Measurements from ENCODE around the gene NEURL2. TPM values are rescaled to one million over a fixed set of nuclear protein-coding genes. Genes with fewer than 3 reads are reported as not detected.

The NEURL2 gene
- total RNA-seq, 2 donors from 2014 or later, result 3.3 to 5.2 TPM

DNA sequence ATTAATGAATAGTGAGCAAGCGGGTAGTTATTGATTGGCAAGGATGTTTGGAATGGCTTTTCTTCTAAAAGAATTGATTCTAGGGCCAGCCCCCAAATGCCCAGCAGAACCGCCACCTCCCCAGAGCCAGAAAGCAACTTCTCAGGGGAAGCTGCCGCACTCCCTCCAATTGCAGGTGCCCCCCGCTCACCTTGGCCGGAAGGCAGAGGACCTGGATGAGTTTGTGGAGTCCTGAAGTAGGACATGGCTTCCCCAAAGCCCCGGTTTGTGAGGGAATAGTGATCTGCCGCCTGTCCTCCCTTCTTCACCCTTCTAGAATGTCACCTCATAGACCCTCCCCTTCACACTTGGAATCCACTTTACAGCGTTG is 3.7 kb downstream of the NEURL2 start, which contains the start of gene SPATA25:
Gene SPATA25 (minus strand): TSS at position 277 of the 370 bp plus-strand sequence. CDS start 32 bp downstream, at position 245.
- TF ChIP-seq POLR2A (IDR thresholded peaks at IDR 0.05), result no peak
- TF ChIP-seq, protein P1, sequence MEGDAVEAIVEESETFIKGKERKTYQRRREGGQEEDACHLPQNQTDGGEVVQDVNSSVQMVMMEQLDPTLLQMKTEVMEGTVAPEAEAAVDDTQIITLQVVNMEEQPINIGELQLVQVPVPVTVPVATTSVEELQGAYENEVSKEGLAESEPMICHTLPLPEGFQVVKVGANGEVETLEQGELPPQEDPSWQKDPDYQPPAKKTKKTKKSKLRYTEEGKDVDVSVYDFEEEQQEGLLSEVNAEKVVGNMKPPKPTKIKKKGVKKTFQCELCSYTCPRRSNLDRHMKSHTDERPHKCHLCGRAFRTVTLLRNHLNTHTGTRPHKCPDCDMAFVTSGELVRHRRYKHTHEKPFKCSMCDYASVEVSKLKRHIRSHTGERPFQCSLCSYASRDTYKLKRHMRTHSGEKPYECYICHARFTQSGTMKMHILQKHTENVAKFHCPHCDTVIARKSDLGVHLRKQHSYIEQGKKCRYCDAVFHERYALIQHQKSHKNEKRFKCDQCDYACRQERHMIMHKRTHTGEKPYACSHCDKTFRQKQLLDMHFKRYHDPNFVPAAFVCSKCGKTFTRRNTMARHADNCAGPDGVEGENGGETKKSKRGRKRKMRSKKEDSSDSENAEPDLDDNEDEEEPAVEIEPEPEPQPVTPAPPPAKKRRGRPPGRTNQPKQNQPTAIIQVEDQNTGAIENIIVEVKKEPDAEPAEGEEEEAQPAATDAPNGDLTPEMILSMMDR (IDR thresholded peaks at IDR 0.05), result no peak
- Histone ChIP-seq H3K4me1 (peaks cover 24% of the 10 kb centered on the region), H3K4me3 (no peak within 1 kb of the TSS), H3K27me3 (no peaks in the 10 kb centered on the region), H3K9me3 (no peaks in the 10 kb centered on the region), H3K27ac (no peak within 1 kb of the TSS), H3K36me3 (replicated peaks in 1 of 2; ENCODE audit: insufficient read depth in 1 of 2, low read depth in 2 of 2) (peaks cover 0 to 8% of the 10 kb centered on the region in 2 donors)
- intact Hi-C loops (cut with DNase I), result no loop called here
- DNase-seq (no peak), ATAC-seq (no peak)
- 89 to 90% methylated on average over 7 to 8 of the region's 8 CpGs for WGBS, 2 donors

DNA sequence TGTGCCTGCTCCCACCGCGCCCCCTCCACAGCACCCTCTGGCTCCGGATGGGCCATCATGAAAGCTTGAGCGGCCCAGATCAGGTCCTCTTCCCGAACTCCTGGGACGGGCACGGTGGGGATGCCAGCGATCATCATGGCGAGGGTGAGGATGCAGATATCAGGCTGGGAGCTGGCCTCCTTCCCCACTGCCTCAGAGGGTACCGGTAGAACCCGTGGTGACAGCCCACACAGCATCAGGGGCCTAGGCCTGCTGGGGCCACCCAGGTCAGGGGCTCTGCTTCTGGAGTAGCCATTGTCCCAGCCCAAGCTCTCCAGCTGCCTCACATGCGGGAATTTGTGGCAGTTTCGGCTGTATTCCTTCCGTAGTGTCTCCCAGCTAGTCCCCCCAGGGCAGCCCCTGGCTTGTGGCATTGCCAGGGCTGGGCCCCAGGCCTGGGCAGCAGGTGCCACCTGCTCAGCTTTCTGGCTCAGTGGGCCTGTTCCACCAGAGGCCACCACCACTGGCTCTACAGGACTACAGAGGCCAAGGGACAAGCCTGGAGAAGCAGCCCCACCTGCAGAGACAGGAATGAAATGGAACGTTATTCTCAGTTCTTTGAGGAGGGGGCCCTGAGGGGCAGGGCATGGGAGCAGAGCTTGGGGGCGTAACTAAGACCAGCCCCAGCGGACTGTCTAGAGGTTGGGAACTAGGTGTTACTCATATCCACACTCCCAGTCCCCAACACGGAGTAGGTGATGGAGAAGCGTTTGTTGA is 4.2 kb downstream of the NEURL2 start:
- intact Hi-C loops (cut with DNase I), result no loop called here
- no peak for ATAC-seq
- Histone ChIP-seq H3K36me3 (replicated peaks in 1 of 2; ENCODE audit: insufficient read depth in 1 of 2, low read depth in 2 of 2) (peaks cover 0 to 8% of the 10 kb centered on the region in 2 donors), H3K4me3 (no peak overlapping the region), H3K9me3 (no peaks in the 10 kb centered on the region), H3K4me1 (peaks cover 24% of the 10 kb centered on the region), H3K27ac (no peak overlapping the region), H3K27me3 (no peaks in the 10 kb centered on the region)
- DNase-seq, result no peak
- TF ChIP-seq POLR2A (IDR thresholded peaks at IDR 0.05), result no peak
- TF ChIP-seq, protein P1 (IDR thresholded peaks at IDR 0.05), result no peak
- 83 to 92% methylated on average over 15 to 19 of the region's 19 CpGs for WGBS, 2 donors

DNA sequence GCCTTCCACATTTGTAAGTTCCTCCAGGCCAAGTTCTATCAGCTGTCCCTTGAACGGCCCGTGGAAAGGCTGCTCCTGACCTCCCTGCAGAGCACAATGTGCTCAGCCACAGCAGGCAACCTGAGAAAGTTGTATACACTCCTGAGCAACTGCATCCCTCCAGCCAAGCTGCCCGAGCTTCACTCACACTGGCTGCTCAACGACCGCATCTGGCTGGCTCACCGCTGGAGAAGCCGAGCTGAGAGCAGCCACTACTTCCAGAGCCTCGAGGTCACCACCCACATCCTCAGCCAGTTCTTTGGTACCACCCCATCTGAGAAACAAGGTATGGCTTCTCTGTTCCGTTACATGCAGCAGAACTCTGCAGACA is 7.9 kb downstream of the NEURL2 start:
- Histone ChIP-seq H3K9me3 (no peaks in the 10 kb centered on the region), H3K4me3 (no peak overlapping the region), H3K36me3 (replicated peaks in 1 of 2; ENCODE audit: insufficient read depth in 1 of 2, low read depth in 2 of 2) (peaks cover 0 to 8% of the 10 kb centered on the region in 2 donors), H3K4me1 (peaks cover 10% of the 10 kb centered on the region), H3K27me3 (no peaks in the 10 kb centered on the region), H3K27ac (no peak overlapping the region)
- intact Hi-C loops (cut with DNase I), result no loop called here
- TF ChIP-seq POLR2A (IDR thresholded peaks at IDR 0.05), result no peak
- TF ChIP-seq, protein P1 (IDR thresholded peaks at IDR 0.05), result no peak
- DNase-seq (no peak), ATAC-seq (no peak)
- 74 to 76% methylated on average over 8 to 9 of the region's 9 CpGs for WGBS, 2 donors

DNA sequence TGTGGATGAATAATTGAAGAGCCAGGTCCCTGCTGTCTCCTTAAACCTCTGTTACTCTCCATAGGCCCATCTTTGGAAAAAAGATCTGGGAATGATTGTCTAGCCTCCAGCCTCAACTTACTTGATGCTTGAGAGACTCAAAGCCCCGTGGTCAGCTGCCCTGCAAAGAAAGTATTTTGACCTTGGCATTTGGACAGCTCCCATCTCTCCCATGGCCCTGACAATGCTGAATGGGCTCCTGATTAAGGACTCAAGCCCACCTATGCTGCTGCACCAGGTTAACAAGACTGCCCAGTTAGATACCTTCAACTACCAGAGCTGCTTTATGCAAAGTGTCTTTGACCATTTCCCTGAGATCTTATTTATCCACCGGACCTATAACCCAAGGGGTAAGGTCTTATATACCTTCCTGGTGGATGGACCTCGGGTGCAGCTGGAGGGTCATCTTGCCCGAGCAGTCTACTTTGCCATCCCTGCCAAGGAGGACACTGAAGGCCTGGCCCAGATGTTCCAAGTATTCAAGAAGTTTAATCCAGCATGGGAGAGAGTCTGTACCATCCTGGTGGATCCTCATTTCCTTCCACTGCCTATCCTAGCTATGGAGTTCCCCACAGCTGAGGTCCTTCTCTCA is 8.4 kb downstream of the NEURL2 start:
- H3K4me1 ChIP-seq, result peaks cover 10% of the 10 kb centered on the region
- WGBS, 2 donors, result 66% methylated on average over 4 of the region's 4 CpGs
- DNase-seq, result no peak
- no peak overlapping the region for H3K27ac ChIP-seq
- ATAC-seq, result no peak
- peaks cover 0 to 12% of the 10 kb centered on the region in 2 donors for H3K36me3 ChIP-seq (replicated peaks in 1 of 2; ENCODE audit: insufficient read depth in 1 of 2, low read depth in 2 of 2)
- H3K4me3 ChIP-seq, result no peak overlapping the region
- intact Hi-C loops (cut with DNase I), result no loop called here
- H3K9me3 ChIP-seq, result no peaks in the 10 kb centered on the region
- no peaks in the 10 kb centered on the region for H3K27me3 ChIP-seq
- no peak for TF ChIP-seq POLR2A (IDR thresholded peaks at IDR 0.05)
- TF ChIP-seq, protein P1 (IDR thresholded peaks at IDR 0.05), result no peak

Data from body of pancreas (tissue), 4 donors.